Measurements from ENCODE around the gene TRIM26. TPM values are rescaled to one million over a fixed set of nuclear protein-coding genes. Genes with fewer than 3 reads are reported as not detected.

TRIM26 gene
- total and polyA plus RNA-seq, 2 of the 8 experiments (the other 6 are each of a cell fraction or from before 2014, with no cell fraction given), result 21.5 to 32.3 TPM

GRCh38 chr6:30154061-30154460, 59.1 kb downstream of the TRIM26 start:
- no peaks in the 10 kb centered on the region for H3K79me2 ChIP-seq (ENCODE audit: control insufficient read depth in 1 of 2, insufficient read depth in 2 of 2, low read length in 2 of 2)
- H3K27ac ChIP-seq (ENCODE audit: low read depth, low read length), result no peak overlapping the region
- POLR2A ChIA-PET (ENCODE audit: partially characterized antibody), result no interaction called here
- CTCF ChIA-PET (ENCODE audit: partially characterized antibody), result interaction anchor here (0.8 to 6.9 kb wide), 6 partner anchors 11 to 51 kb away, joined by 3 to 50 read pairs (median 4); partner anchors contain the start of gene TRIM40
- H2BK5ac ChIP-seq (ENCODE audit: low read depth, low read length), result no peak overlapping the region
- no peak overlapping the region for H2AFZ ChIP-seq (ENCODE audit: low read length)
- H3K9ac ChIP-seq (replicated peaks in 1 of 4; ENCODE audit: extremely low read depth in 1 of 4, low read depth in 3 of 4, low read length in 3 of 4), result no peak overlapping the region
- H2BK20ac ChIP-seq (ENCODE audit: low read length), result no peak overlapping the region
- H3K4me2 ChIP-seq (ENCODE audit: insufficient read depth in 1 of 2, low read depth in 2 of 2, low read length in 2 of 2), result no peak overlapping the region
- H3K56ac ChIP-seq (replicated peaks; ENCODE audit: insufficient read length, low read depth, low read length), result no peak overlapping the region
- no peak overlapping the region for H4K8ac ChIP-seq (ENCODE audit: extremely low read depth, insufficient read depth, low read length)
- no peak overlapping the region for H3K4me3 ChIP-seq (ENCODE audit: extremely low read depth in 1 of 4, insufficient read depth in 2 of 4, low read depth in 3 of 4, low read length in 4 of 4)
- no peaks in the 10 kb centered on the region for H3K36me3 ChIP-seq (ENCODE audit: control insufficient read depth in 2 of 4, insufficient read depth in 4 of 4, low read length in 3 of 4)
- no peak overlapping the region for H3K14ac ChIP-seq (ENCODE audit: insufficient read length)
- no peak overlapping the region for H3K4ac ChIP-seq (replicated peaks; ENCODE audit: insufficient read length, low read depth, low read length)
- no peak overlapping the region for H2BK120ac ChIP-seq (replicated peaks; ENCODE audit: low read depth, low read length)
- DNase-seq (ENCODE audit: low read depth in 1 of 2, low spot score in 2 of 2) (no peak), FAIRE-seq (no peak)
- H3K27me3 ChIP-seq (replicated peaks in 1 of 4; ENCODE audit: control insufficient read depth in 3 of 4, extremely low read depth in 1 of 4, insufficient read depth in 3 of 4, low read length in 3 of 4), result peaks cover 0 to 4% (median 1%) of the 10 kb centered on the region in 4 experiments; a peak in 4 of 7 replicates
- no peak overlapping the region for H2AK5ac ChIP-seq (ENCODE audit: low read depth, low read length)
- peaks cover 2% of the 10 kb centered on the region; the same call in 1 of the 2 replicates for H3K23me2 ChIP-seq (ENCODE audit: low read depth, low read length)
- no peak overlapping the region for H3K18ac ChIP-seq (ENCODE audit: extremely low read depth, low read length)
- H3K23ac ChIP-seq (ENCODE audit: insufficient read length), result no peak overlapping the region
- H4K20me1 ChIP-seq (replicated peaks in 1 of 2; ENCODE audit: control insufficient read depth in 1 of 2, insufficient read depth in 2 of 2, low read length in 2 of 2), result no peaks in the 10 kb centered on the region
- no peak overlapping the region for H2BK15ac ChIP-seq (ENCODE audit: low read length)
- no peak overlapping the region for H4K5ac ChIP-seq (ENCODE audit: insufficient read length, low read depth, low read length)
- H2BK12ac ChIP-seq (ENCODE audit: low read depth, low read length), result no peak overlapping the region
- H3K9me3 ChIP-seq (ENCODE audit: insufficient read depth in 2 of 2, low read depth in 1 of 2, low read length in 1 of 2), result no peaks in the 10 kb centered on the region
- no peaks in the 10 kb centered on the region for H3K4me1 ChIP-seq (replicated peaks in 1 of 4; ENCODE audit: control insufficient read depth in 3 of 4, insufficient read depth in 4 of 4, low read length in 3 of 4)
- H4K91ac ChIP-seq (replicated peaks; ENCODE audit: insufficient read length, low read length), result no peak overlapping the region
- no peaks in the 10 kb centered on the region for H3K79me1 ChIP-seq (ENCODE audit: low read depth, low read length)
- WGBS, 2 experiments (ENCODE audit: extremely low coverage in 1 of 2, insufficient coverage in 1 of 2, insufficient read length in 1 of 2, insufficient replicate concordance in 2 of 2, low coverage in 1 of 2, low lambda C conversion rate in 2 of 2, missing lambda C conversion rate in 1 of 2), result 89% methylated on average over 17 of the region's 17 CpGs; no CpG with 5 or more reads in 1 of the 2 experiments
- TF ChIP-seq TAF7 (optimal IDR thresholded peaks at IDR 0.05; ENCODE audit: borderline replicate concordance, low read depth, low read length), result no peak
- TF ChIP-seq RBBP5 (IDR thresholded peaks at IDR 0.05; ENCODE audit: borderline replicate concordance, low read depth, low read length), result no peak
- no peak for TF ChIP-seq KDM1A (IDR thresholded peaks at IDR 0.05; ENCODE audit: borderline replicate concordance, low read length)
- TF ChIP-seq ASH2L (IDR thresholded peaks at IDR 0.05; ENCODE audit: low read length), result no peak
- no peak for TF ChIP-seq KDM5A (IDR thresholded peaks at IDR 0.05; ENCODE audit: low read length)
- TF ChIP-seq RNF2 (IDR thresholded peaks at IDR 0.05; ENCODE audit: borderline replicate concordance, low read depth, low read length, missing control alignments, poor library complexity, severe bottlenecking), result no peak
- no peak for TF ChIP-seq BCL11A (IDR thresholded peaks at IDR 0.05; ENCODE audit: low read depth in 2 of 2, low read length in 2 of 2)
- no peak for TF ChIP-seq CBX8 (IDR thresholded peaks at IDR 0.05; ENCODE audit: borderline replicate concordance, low read depth, low read length)
- no peak for TF ChIP-seq POLR2AphosphoS5 (IDR thresholded peaks at IDR 0.05; ENCODE audit: low read depth, low read length)
- no peak for TF ChIP-seq HDAC6 (IDR thresholded peaks at IDR 0.05; ENCODE audit: low read depth, low read length)
- TF ChIP-seq RXRA (IDR thresholded peaks at IDR 0.05; ENCODE audit: insufficient read depth, low read depth, low read length), result no peak
- TF ChIP-seq SIRT6 (IDR thresholded peaks at IDR 0.05; ENCODE audit: low read length), result no peak
- no peak for TF ChIP-seq CTBP2 (IDR thresholded peaks at IDR 0.05; ENCODE audit: borderline replicate concordance, insufficient read depth, insufficient read length, low read length)
- no peak for TF ChIP-seq MAFK (IDR thresholded peaks at IDR 0.05; ENCODE audit: low read depth, low read length)
